Measurements from ENCODE around the gene APOA4.

DNA sequence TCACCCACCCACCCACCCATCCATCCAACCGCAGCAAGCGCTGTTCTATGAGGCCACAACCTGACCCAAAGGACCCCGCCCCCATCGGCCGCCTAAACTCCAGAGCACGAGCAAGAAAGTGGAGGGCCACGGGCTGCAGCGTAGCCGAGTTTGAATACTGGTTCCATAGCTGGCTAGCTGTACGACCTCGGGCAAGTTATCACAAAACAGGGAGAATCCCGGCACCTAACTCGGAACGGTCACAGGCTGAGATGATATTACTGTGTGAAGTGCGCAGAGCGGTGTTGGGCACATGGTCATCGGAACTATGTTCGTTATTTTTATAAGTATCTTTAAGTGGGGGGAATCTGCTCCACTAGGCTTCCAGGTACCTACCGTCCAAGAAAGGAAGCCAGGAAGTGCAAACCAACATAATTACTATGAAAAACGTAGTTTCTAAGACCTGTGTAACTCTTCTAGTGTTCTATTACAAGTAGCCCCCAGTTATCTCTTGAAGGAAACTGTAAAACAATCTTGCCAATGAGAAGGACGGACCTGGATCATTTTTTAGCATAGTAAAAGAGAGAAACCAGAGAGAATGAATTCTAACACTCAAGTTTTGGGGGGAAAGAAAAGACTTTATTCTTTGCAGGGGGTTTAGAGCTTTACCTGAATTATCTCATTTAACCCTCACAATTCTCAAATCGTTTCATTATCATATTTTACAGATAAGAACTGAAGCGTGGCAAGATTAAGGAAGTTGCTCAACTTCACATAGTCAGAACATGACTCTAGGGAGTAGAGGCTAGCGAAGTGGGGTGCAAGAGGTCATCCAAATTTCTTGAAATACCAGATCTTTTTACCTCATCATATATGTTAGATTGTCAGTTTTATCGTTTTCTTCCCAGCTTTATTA lies 49.7 kb downstream of the APOA4 start:
- TF ChIP-seq POLR2A (IDR thresholded peaks at IDR 0.05): no peak
- TF ChIP-seq, protein P1, sequence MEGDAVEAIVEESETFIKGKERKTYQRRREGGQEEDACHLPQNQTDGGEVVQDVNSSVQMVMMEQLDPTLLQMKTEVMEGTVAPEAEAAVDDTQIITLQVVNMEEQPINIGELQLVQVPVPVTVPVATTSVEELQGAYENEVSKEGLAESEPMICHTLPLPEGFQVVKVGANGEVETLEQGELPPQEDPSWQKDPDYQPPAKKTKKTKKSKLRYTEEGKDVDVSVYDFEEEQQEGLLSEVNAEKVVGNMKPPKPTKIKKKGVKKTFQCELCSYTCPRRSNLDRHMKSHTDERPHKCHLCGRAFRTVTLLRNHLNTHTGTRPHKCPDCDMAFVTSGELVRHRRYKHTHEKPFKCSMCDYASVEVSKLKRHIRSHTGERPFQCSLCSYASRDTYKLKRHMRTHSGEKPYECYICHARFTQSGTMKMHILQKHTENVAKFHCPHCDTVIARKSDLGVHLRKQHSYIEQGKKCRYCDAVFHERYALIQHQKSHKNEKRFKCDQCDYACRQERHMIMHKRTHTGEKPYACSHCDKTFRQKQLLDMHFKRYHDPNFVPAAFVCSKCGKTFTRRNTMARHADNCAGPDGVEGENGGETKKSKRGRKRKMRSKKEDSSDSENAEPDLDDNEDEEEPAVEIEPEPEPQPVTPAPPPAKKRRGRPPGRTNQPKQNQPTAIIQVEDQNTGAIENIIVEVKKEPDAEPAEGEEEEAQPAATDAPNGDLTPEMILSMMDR (IDR thresholded peaks at IDR 0.05): no peak
